ENCODE data around the gene NPY4R.
"Not testable (repeated sequence)": the region's sequence is repeated elsewhere in the genome, so short reads cannot be mapped to it uniquely, and the experiment has no call there.

NPY4R gene, protein sequence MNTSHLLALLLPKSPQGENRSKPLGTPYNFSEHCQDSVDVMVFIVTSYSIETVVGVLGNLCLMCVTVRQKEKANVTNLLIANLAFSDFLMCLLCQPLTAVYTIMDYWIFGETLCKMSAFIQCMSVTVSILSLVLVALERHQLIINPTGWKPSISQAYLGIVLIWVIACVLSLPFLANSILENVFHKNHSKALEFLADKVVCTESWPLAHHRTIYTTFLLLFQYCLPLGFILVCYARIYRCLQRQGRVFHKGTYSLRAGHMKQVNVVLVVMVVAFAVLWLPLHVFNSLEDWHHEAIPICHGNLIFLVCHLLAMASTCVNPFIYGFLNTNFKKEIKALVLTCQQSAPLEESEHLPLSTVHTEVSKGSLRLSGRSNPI

DNA sequence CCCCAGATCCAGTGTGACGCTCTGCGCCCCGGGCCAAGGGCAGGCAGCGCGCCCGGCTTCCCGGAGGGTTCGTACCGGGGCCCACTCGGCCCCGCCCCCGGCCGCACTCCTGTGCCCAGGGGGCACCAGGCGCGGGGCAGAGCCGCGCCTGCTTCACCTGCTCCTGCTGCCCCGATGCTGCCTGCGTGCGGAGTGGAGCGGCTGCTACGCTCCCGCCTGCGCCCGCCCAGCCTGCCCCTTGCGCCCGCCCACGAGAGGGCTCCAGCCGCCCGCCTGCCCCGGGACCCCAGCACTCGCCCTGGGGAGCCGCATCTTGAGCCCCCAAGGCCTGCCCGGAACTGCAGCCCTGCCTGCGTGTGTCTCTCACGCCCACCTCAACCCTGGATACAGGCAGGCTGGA lies at the start of gene NPY4R:
TSS of gene NPY4R (minus strand) at position 194 of the 400 bp plus-strand sequence. CDS start 3,323 bp downstream, outside the sequence.
- not testable (repeated sequence) for H3F3A ChIP-seq (ENCODE audit: insufficient read depth); H3K4me3 ChIP-seq (ENCODE audit: insufficient read depth, low read length, poor library complexity, severe bottlenecking); H3K79me2 ChIP-seq (ENCODE audit: insufficient read depth, low read length); H3K27me3 ChIP-seq (ENCODE audit: low read length); H4K20me1 ChIP-seq (ENCODE audit: low read depth, low read length); H3K9ac ChIP-seq (ENCODE audit: low read length); H3K36me3 ChIP-seq (ENCODE audit: low read length); H3K9me3 ChIP-seq (ENCODE audit: insufficient read depth, low read length); H2AFZ ChIP-seq (ENCODE audit: low read depth, low read length, severe bottlenecking); H3K9me2 ChIP-seq (replicated peaks; ENCODE audit: insufficient read depth, low read length); H3K4me2 ChIP-seq (ENCODE audit: low read depth, low read length, poor library complexity, severe bottlenecking); H3K27ac ChIP-seq (ENCODE audit: low read depth, low read length)

DNA sequence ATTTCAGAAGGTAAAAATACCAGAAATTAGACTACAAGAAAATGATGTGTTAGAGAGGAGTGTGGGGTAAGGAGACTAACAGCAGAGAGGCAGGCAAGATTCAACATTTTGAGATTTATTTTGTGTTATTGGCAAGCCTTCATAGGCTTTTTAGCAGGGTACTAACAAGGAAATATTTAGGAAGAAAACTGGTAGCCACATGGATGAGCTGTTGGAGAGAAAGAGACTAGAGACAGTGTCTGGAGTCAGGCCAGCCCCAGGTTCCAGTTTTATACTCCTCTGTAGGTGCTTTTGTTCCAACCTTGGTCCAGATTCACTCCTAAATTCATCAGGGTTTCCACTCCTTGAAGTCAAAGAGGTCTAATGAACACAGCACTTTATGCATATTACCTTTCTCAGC lies 49.6 kb upstream of the NPY4R start:
- no peak overlapping the region for H2AFZ ChIP-seq (ENCODE audit: low read depth, low read length, severe bottlenecking)
- TF ChIP-seq EZH2phosphoT487 (conservative IDR thresholded peaks at IDR 0.05; ENCODE audit: low read length), result no peak
- TF ChIP-seq, protein P1, sequence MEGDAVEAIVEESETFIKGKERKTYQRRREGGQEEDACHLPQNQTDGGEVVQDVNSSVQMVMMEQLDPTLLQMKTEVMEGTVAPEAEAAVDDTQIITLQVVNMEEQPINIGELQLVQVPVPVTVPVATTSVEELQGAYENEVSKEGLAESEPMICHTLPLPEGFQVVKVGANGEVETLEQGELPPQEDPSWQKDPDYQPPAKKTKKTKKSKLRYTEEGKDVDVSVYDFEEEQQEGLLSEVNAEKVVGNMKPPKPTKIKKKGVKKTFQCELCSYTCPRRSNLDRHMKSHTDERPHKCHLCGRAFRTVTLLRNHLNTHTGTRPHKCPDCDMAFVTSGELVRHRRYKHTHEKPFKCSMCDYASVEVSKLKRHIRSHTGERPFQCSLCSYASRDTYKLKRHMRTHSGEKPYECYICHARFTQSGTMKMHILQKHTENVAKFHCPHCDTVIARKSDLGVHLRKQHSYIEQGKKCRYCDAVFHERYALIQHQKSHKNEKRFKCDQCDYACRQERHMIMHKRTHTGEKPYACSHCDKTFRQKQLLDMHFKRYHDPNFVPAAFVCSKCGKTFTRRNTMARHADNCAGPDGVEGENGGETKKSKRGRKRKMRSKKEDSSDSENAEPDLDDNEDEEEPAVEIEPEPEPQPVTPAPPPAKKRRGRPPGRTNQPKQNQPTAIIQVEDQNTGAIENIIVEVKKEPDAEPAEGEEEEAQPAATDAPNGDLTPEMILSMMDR (IDR thresholded peaks at IDR 0.05; ENCODE audit: insufficient read depth, low read length, poor library complexity, severe bottlenecking), result no peak

DNA sequence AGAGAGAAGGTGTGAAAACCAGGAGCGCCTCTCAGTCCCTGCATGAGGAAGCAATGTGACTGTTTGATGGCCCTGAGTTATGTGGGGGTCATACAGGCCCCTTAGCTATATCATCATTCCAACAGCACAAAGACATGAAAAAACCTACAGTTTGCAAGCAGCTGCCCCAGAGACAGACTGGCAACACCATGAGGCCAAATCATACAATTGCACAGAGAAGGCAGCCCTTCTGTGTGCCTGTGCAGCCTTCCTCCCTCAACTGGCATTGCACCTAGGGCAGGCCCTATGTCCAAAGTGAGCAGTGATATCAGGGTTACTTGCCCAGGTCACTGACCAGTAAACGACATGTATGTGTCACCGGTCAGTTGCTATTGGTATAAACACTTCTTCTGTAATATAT lies 49.1 kb upstream of the NPY4R start:
- no peak for TF ChIP-seq EZH2phosphoT487 (conservative IDR thresholded peaks at IDR 0.05; ENCODE audit: low read length)
- TF ChIP-seq, protein P1 (IDR thresholded peaks at IDR 0.05; ENCODE audit: insufficient read depth, low read length, poor library complexity, severe bottlenecking), result no peak
- Histone ChIP-seq H4K20me1 (ENCODE audit: low read depth, low read length) (no peaks in the 10 kb centered on the region), H3K9me2 (replicated peaks; ENCODE audit: insufficient read depth, low read length) (no peaks in the 10 kb centered on the region), H2AFZ (ENCODE audit: low read depth, low read length, severe bottlenecking) (no peak overlapping the region), H3K9me3 (ENCODE audit: insufficient read depth, low read length) (no peaks in the 10 kb centered on the region), H3K9ac (ENCODE audit: low read length) (no peak overlapping the region), H3F3A (ENCODE audit: insufficient read depth) (no peaks in the 10 kb centered on the region), H3K4me2 (ENCODE audit: low read depth, low read length, poor library complexity, severe bottlenecking) (no peak overlapping the region), H3K4me3 (ENCODE audit: insufficient read depth, low read length, poor library complexity, severe bottlenecking) (no peak overlapping the region), H3K27me3 (ENCODE audit: low read length) (no peaks in the 10 kb centered on the region), H3K36me3 (ENCODE audit: low read length) (no peaks in the 10 kb centered on the region), H3K79me2 (ENCODE audit: insufficient read depth, low read length) (no peaks in the 10 kb centered on the region), H3K27ac (ENCODE audit: low read depth, low read length) (no peak overlapping the region)

More for the DNA sequence above, 49.6 kb upstream of the NPY4R start:
- Histone ChIP-seq H3K4me2 (ENCODE audit: low read depth, low read length, poor library complexity, severe bottlenecking) (no peak overlapping the region), H3K9me3 (ENCODE audit: insufficient read depth, low read length) (no peaks in the 10 kb centered on the region), H4K20me1 (ENCODE audit: low read depth, low read length) (no peaks in the 10 kb centered on the region), H3K27me3 (ENCODE audit: low read length) (no peaks in the 10 kb centered on the region), H3K9me2 (replicated peaks; ENCODE audit: insufficient read depth, low read length) (no peaks in the 10 kb centered on the region), H3K4me3 (ENCODE audit: insufficient read depth, low read length, poor library complexity, severe bottlenecking) (no peak overlapping the region), H3K9ac (ENCODE audit: low read length) (no peak overlapping the region), H3K27ac (ENCODE audit: low read depth, low read length) (no peak overlapping the region), H3F3A (ENCODE audit: insufficient read depth) (no peaks in the 10 kb centered on the region), H3K79me2 (ENCODE audit: insufficient read depth, low read length) (no peaks in the 10 kb centered on the region), H3K36me3 (ENCODE audit: low read length) (no peaks in the 10 kb centered on the region)

DNA sequence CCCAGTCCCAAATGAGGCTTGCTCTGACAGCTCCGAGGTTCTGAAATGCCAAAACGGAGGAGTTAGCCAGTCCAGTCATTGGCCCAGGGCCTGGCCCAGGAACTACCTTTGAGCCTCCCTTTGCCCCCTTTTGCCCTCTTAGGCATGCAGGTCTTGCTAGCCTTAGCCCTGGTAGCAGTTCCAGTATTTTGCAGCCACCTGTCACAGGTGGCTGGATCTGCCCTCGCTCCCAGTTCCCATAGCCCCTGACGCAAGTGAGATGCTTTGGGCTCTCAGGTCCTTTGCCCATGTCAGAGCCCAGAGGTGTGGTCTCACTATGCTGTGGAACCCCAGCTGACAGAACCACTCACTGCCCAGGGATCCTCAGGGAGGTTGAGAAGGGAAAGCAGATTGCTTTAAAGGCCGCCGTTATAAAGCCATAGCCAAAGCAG lies 48.7 kb upstream of the NPY4R start:
- Histone ChIP-seq H3F3A (ENCODE audit: insufficient read depth) (no peaks in the 10 kb centered on the region), H3K9ac (ENCODE audit: low read length) (no peak overlapping the region), H3K27me3 (ENCODE audit: low read length) (no peaks in the 10 kb centered on the region), H2AFZ (ENCODE audit: low read depth, low read length, severe bottlenecking) (no peak overlapping the region), H3K4me3 (ENCODE audit: insufficient read depth, low read length, poor library complexity, severe bottlenecking) (no peak overlapping the region), H3K9me3 (ENCODE audit: insufficient read depth, low read length) (no peaks in the 10 kb centered on the region), H3K79me2 (ENCODE audit: insufficient read depth, low read length) (no peaks in the 10 kb centered on the region), H3K4me2 (ENCODE audit: low read depth, low read length, poor library complexity, severe bottlenecking) (no peak overlapping the region), H4K20me1 (ENCODE audit: low read depth, low read length) (no peaks in the 10 kb centered on the region), H3K27ac (ENCODE audit: low read depth, low read length) (no peak overlapping the region), H3K36me3 (ENCODE audit: low read length) (no peaks in the 10 kb centered on the region), H3K9me2 (replicated peaks; ENCODE audit: insufficient read depth, low read length) (no peaks in the 10 kb centered on the region)
- TF ChIP-seq, protein P1 (IDR thresholded peaks at IDR 0.05; ENCODE audit: insufficient read depth, low read length, poor library complexity, severe bottlenecking), result no peak
- no peak for TF ChIP-seq EZH2phosphoT487 (conservative IDR thresholded peaks at IDR 0.05; ENCODE audit: low read length)

DNA sequence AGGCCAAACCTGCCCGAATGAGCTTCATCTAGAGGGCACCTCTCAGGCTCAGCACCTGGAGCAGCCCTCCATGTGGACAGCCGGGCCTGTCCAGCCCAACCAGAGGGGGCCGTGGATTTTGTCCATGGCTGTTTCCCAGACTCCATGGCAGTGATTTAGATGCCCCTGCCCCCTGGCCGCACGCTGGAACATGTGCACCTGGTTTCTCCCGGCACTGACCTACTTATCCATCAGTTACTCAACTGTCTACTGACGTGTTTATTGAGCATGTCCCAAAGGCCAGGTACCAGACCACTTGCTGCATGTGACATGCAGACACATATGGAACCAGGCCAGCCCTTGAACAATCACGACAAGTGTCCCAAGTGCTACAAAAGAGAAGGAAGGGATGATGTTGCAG lies 47.6 kb upstream of the NPY4R start:
- H3K9me2 ChIP-seq (replicated peaks; ENCODE audit: insufficient read depth, low read length); H4K20me1 ChIP-seq (ENCODE audit: low read depth, low read length); H3K4me2 ChIP-seq (ENCODE audit: low read depth, low read length, poor library complexity, severe bottlenecking); H3K9me3 ChIP-seq (ENCODE audit: insufficient read depth, low read length); H3K79me2 ChIP-seq (ENCODE audit: insufficient read depth, low read length); H3K27me3 ChIP-seq (ENCODE audit: low read length); H3K9ac ChIP-seq (ENCODE audit: low read length); H3K36me3 ChIP-seq (ENCODE audit: low read length); H3K4me3 ChIP-seq (ENCODE audit: insufficient read depth, low read length, poor library complexity, severe bottlenecking); H2AFZ ChIP-seq (ENCODE audit: low read depth, low read length, severe bottlenecking); H3K27ac ChIP-seq (ENCODE audit: low read depth, low read length); H3F3A ChIP-seq (ENCODE audit: insufficient read depth): not testable (repeated sequence)
